Large intestine (tissue), 3 donors: ENCODE results near the gene RGS14. TPM values are rescaled to one million over a fixed set of nuclear protein-coding genes. Genes with fewer than 3 reads are reported as not detected.
A peak's percentile ranks its signal among the peaks of the same experiment; 100 is the strongest.
"Not testable (repeated sequence)": the region's sequence is repeated elsewhere in the genome, so short reads cannot be mapped to it uniquely, and the experiment has no call there.

Experiments used
- DNase-seq, 2 donors: peaks; one replicate each; pipeline versions ENCODE4 v3.0.0 to v3.0.0-alpha.2; 2013
- H3K27ac ChIP-seq: one replicate; pipeline ENCODE4 v1.5.1; 2013; ENCODE audit warnings: low read length
- H3K27me3 ChIP-seq: 2 replicates; pipeline ENCODE4 v1.6.1; 2013; ENCODE audit warnings: low read length; ENCODE audit not compliant: control insufficient read depth, insufficient read depth
- H3K36me3 ChIP-seq: 2 replicates; pipeline ENCODE4 v1.6.1; 2013; ENCODE audit warnings: low read length; ENCODE audit not compliant: control insufficient read depth, insufficient read depth
- H3K4me1 ChIP-seq: one replicate; pipeline ENCODE4 v1.6.1; 2013; ENCODE audit warnings: low read length; ENCODE audit not compliant: control insufficient read depth, insufficient read depth
- H3K4me3 ChIP-seq: one replicate; pipeline ENCODE4 v1.5.1; 2013; ENCODE audit warnings: low read length
- H3K9me3 ChIP-seq: one replicate; pipeline ENCODE4 v1.6.1; 2013; ENCODE audit warnings: mild to moderate bottlenecking, low read depth, low read length, moderate library complexity; ENCODE audit not compliant: control insufficient read depth
- WGBS: methylation state at CpG from one replicate; pipeline ENCODE4 v1.1.5; 2013; ENCODE audit warnings: low lambda C conversion rate; ENCODE audit not compliant: insufficient coverage; 5-methylcytosine and 5-hydroxymethylcytosine counted together
- polyA plus RNA-seq: library from polyadenylated mRNA; unstranded; fragments of 120-200 nt; gene quantifications from one replicate; pipeline ENCODE4 v1.2.1, GENCODE V29; 2013

RGS14 gene
- polyA plus RNA-seq, 1 donor: 20.0 TPM

- Histone ChIP-seq H3K4me3 (no peak overlapping the region), H3K36me3 (peaks cover 97% of the 10 kb centered on the region), H3K9me3 (no peaks in the 10 kb centered on the region), H3K4me1 (no peaks in the 10 kb centered on the region), H3K27me3 (no peaks in the 10 kb centered on the region), H3K27ac (no peak overlapping the region)
- no peak for DNase-seq
- 80% methylated on average over 1 of the region's 21 CpGs for WGBS
Measured at GRCh38 chr5:177334781-177335700, 22.7 kb upstream of the RGS14 start.

- H3K9me3 ChIP-seq: no peaks in the 10 kb centered on the region
- no peaks in the 10 kb centered on the region for H3K27me3 ChIP-seq
- H3K27ac ChIP-seq: no peak overlapping the region
- no peak overlapping the region for H3K4me3 ChIP-seq
- peaks cover 94% of the 10 kb centered on the region for H3K36me3 ChIP-seq
- WGBS: no CpG with 5 or more reads among the region's 7 CpGs
- H3K4me1 ChIP-seq: no peaks in the 10 kb centered on the region
- no peak for DNase-seq
Measured at GRCh38 chr5:177335701-177336065, 22.0 kb upstream of the RGS14 start.

- no peaks in the 10 kb centered on the region for H3K27me3 ChIP-seq
- peaks cover 89% of the 10 kb centered on the region for H3K36me3 ChIP-seq
- H3K9me3 ChIP-seq: no peaks in the 10 kb centered on the region
- WGBS: no CpG with 5 or more reads among the region's 12 CpGs
- H3K27ac ChIP-seq: no peak overlapping the region
- no peaks in the 10 kb centered on the region for H3K4me1 ChIP-seq
- no peak overlapping the region for H3K4me3 ChIP-seq
- peak in 1 of 2 donors; percentile 24 for DNase-seq
Measured at GRCh38 chr5:177336112-177336511, 21.6 kb upstream of the RGS14 start.

GRCh38 chr5:177336603-177337494 is 20.9 kb upstream of the RGS14 start:
- no peaks in the 10 kb centered on the region for H3K27me3 ChIP-seq
- no peak overlapping the region for H3K4me3 ChIP-seq
- DNase-seq: no peak
- WGBS: no CpG with 5 or more reads among the region's 36 CpGs
- no peaks in the 10 kb centered on the region for H3K4me1 ChIP-seq
- H3K27ac ChIP-seq: no peak overlapping the region
- peaks cover 86% of the 10 kb centered on the region for H3K36me3 ChIP-seq
- no peaks in the 10 kb centered on the region for H3K9me3 ChIP-seq

DNA sequence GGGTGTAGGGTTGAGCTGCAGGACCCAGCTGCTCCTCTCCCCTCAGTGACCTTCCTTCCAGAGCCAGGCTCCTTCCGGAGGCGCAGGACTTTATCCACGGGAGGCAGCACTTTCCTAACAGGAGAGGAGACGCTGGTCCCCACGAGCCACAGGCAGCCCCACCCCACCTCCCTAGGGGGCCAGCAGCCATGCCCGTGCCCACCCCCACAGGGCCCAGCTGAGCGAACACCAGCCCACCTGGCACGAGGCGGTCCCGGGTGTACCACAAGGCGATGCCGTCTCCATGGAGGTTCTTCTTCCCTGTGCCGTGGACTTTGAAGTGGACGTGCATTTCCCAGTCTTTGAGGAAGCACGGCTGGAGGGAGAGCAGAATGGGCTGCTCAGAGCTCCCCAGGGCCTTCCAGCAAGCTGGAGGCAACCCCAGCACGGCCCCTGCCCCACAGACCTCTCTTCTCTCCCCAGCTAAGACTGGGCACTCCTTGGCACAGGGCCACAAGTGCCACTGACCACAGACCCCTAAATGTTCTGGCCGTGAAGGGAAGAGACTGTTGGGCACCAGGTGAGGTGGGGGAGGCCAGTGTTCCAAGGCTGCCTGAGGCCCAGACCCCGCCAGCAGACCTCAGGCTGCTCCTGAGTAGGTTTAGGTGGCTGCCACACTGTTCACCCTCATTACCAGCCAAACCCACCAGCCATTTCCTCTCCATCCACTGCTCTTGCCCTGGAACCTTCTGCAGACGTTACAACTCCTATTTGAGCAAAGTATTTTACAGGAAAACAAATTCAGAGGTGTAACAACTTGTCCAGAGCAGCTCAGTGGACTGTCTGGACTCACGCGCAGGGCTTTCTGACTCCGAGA is 19.2 kb upstream of the RGS14 start:
- Histone ChIP-seq H3K36me3 (peaks cover 74% of the 10 kb centered on the region), H3K9me3 (no peaks in the 10 kb centered on the region), H3K27me3 (no peaks in the 10 kb centered on the region), H3K27ac (no peak overlapping the region), H3K4me3 (no peak overlapping the region), H3K4me1 (no peaks in the 10 kb centered on the region)
- no CpG with 5 or more reads among the region's 22 CpGs for WGBS
- DNase-seq: no peak

- no CpG with 5 or more reads among the region's 11 CpGs for WGBS
- H3K27ac ChIP-seq: no peak overlapping the region
- no peaks in the 10 kb centered on the region for H3K9me3 ChIP-seq
- H3K4me3 ChIP-seq: no peak overlapping the region
- peaks cover 69% of the 10 kb centered on the region for H3K36me3 ChIP-seq
- no peaks in the 10 kb centered on the region for H3K27me3 ChIP-seq
- H3K4me1 ChIP-seq: no peaks in the 10 kb centered on the region
- no peak for DNase-seq
Measured at GRCh38 chr5:177339107-177339638, 18.6 kb upstream of the RGS14 start.

- H3K36me3 ChIP-seq: peaks cover 46% of the 10 kb centered on the region
- H3K4me1 ChIP-seq: not testable (repeated sequence)
Measured at GRCh38 chr5:177343000-177343399, 14.7 kb upstream of the RGS14 start.

DNA sequence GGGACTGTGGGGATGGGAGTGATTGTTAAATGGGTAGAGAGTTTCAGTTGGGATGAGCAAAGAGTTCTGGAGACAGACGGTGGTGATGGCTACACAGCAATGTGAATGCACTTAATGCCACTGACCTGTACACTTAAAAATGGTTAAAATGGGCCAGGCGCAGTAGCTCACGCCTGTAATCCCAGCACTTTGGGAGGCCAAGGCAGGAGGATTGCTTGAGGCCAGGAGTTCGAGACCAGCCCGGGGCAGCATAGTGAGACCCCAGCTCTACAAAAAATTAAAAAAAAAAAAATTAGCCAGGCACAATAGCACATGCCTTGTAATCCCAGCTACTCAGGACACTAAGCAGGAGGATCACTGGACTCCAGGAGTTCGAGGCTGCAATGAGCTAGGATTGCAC is 13.9 kb upstream of the RGS14 start:
- Histone ChIP-seq H3K27ac (no peak overlapping the region), H3K4me3 (no peak overlapping the region), H3K36me3 (peaks cover 38% of the 10 kb centered on the region), H3K9me3 (no peaks in the 10 kb centered on the region), H3K4me1 (no peaks in the 10 kb centered on the region), H3K27me3 (no peaks in the 10 kb centered on the region)
- WGBS: no CpG with 5 or more reads among the region's 6 CpGs
- no peak for DNase-seq

More at GRCh38 chr5:177343000-177343399, 14.7 kb upstream of the RGS14 start:
- H3K9me3 ChIP-seq, H3K4me3 ChIP-seq, DNase-seq, H3K27me3 ChIP-seq, H3K27ac ChIP-seq: not testable (repeated sequence)
- 90% methylated on average over 2 of the region's 14 CpGs for WGBS

DNA sequence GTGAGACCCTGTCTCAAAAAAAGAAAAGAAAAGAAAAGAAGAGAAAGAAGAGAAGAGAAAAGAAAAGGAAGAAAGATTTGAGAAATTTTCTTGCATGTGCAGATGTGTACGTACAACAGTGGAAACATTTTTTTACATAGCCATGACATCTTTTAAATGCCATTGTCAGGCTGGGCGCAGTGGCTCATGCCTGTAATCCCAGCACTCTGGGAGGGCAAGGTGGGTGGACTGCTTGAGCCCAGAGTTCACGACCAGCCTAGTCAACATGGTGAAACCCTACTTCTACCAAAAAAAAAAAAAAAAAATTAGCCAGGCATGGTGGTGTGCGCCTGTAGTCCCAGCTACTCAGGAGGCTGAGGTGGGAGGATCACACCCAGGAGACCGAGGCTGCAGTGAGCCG is 12.8 kb upstream of the RGS14 start:
- DNase-seq: no peak
- H3K4me3 ChIP-seq: no peak overlapping the region
- peaks cover 2% of the 10 kb centered on the region for H3K4me1 ChIP-seq
- WGBS: no CpG with 5 or more reads among the region's 6 CpGs
- no peaks in the 10 kb centered on the region for H3K9me3 ChIP-seq
- no peak overlapping the region for H3K27ac ChIP-seq
- H3K36me3 ChIP-seq: peaks cover 36% of the 10 kb centered on the region
- no peaks in the 10 kb centered on the region for H3K27me3 ChIP-seq
